Left ventricle myocardium inferior (tissue), 1 donor: Measurements from ENCODE around the gene C12orf56. TPM values are rescaled to one million over a fixed set of nuclear protein-coding genes. Genes with fewer than 3 reads are reported as not detected.
A peak's percentile ranks its signal among the peaks of the same experiment; 100 is the strongest.

Experiments used
- DNase-seq: peaks from one replicate; pipeline ENCODE4 v3.0.0-alpha.2; 2020
- H3K27ac ChIP-seq: fragments of 200-600 bp; replicated peaks from 2 replicates; pipeline ENCODE4 v1.8.0; 2021
- H3K27me3 ChIP-seq: fragments of 200-600 bp; 2 replicates; pipeline ENCODE4 v1.8.0; 2021; ENCODE audit warnings: low read depth
- H3K36me3 ChIP-seq: fragments of 200-600 bp; 2 replicates; pipeline ENCODE4 v1.8.0; 2021
- H3K4me1 ChIP-seq: fragments of 200-600 bp; 2 replicates; pipeline ENCODE4 v1.8.0; 2021
- H3K4me3 ChIP-seq: fragments of 200-600 bp; 2 replicates; pipeline ENCODE4 v1.8.0; 2021; ENCODE audit warnings: mild to moderate bottlenecking, moderate library complexity
- H3K9me3 ChIP-seq: fragments of 200-600 bp; replicated peaks from 2 replicates; pipeline ENCODE4 v1.8.0; 2021
- CTCF ChIP-seq: fragments of 200-600 bp; IDR thresholded peaks from 2 replicates; pipeline ENCODE4 v1.8.0; 2021; ENCODE audit warnings: antibody characterized with exemption, mild to moderate bottlenecking, borderline replicate concordance
- intact Hi-C: fragments of 100-400 bp; cut with micrococcal nuclease; formaldehyde crosslinking; loops from one replicate; pipeline ENCODE4 v1.11.0; 2022
- total RNA-seq: library from RNA; stranded (reverse); fragmentation: NEBNext Ultra II Directional; extraction: Animal tissue kit (Norgen Biotek cat#: 25700); gene quantifications from one replicate; pipeline ENCODE4 v1.2.1, GENCODE V29; 2021
- donor health status: DM: no; HTN: yes; CAD: no; lungs with severe emphysema.

C12orf56 gene
- total RNA-seq, 1 donor from 2014 or later, result not detected

GRCh38 chr12:64225626-64226025 lies 164.9 kb downstream of the C12orf56 start:
- DNase-seq, result no peak
- H3K4me3 ChIP-seq, result no peak overlapping the region
- no peak for TF ChIP-seq CTCF
- H3K4me1 ChIP-seq, result peaks cover 19% of the 10 kb centered on the region
- H3K27me3 ChIP-seq, result no peaks in the 10 kb centered on the region
- H3K36me3 ChIP-seq, result no peaks in the 10 kb centered on the region
- intact Hi-C loops, result no loop called here
- no peak overlapping the region for H3K27ac ChIP-seq
- H3K9me3 ChIP-seq, result no peaks in the 10 kb centered on the region

GRCh38 chr12:64222009-64222765 lies 168.4 kb downstream of the C12orf56 start, which contains the start of gene KICS2:
TSS of gene KICS2 (minus strand) at chr12:64222296. CDS start at chr12:64222237, 59 bp downstream.
- peak within 1 kb of the TSS; percentile 94 for H3K27ac ChIP-seq
- intact Hi-C loops, result no loop called here
- H3K4me1 ChIP-seq, result peaks cover 19% of the 10 kb centered on the region
- DNase-seq, result peak; percentile 93
- H3K36me3 ChIP-seq, result no peaks in the 10 kb centered on the region
- H3K27me3 ChIP-seq, result no peaks in the 10 kb centered on the region
- peak within 1 kb of the TSS; percentile 95 for H3K4me3 ChIP-seq
- no peaks in the 10 kb centered on the region for H3K9me3 ChIP-seq
- TF ChIP-seq CTCF, result peak; percentile 9

- TF ChIP-seq CTCF, result no peak
- peak; percentile 87 for DNase-seq
- H3K9me3 ChIP-seq, result no peaks in the 10 kb centered on the region
- intact Hi-C loops, result no loop called here
- peak overlapping the region; percentile 94 for H3K27ac ChIP-seq
- H3K4me1 ChIP-seq, result peaks cover 19% of the 10 kb centered on the region
- no peaks in the 10 kb centered on the region for H3K27me3 ChIP-seq
- peak overlapping the region; percentile 95 for H3K4me3 ChIP-seq
- H3K36me3 ChIP-seq, result no peaks in the 10 kb centered on the region
Observed at GRCh38 chr12:64221651-64222008, 168.9 kb downstream of the C12orf56 start.

GRCh38 chr12:64220046-64220445 lies 170.5 kb downstream of the C12orf56 start:
- intact Hi-C loops, result no loop called here
- peaks cover 5% of the 10 kb centered on the region for H3K36me3 ChIP-seq
- no peak overlapping the region for H3K27ac ChIP-seq
- H3K9me3 ChIP-seq, result no peaks in the 10 kb centered on the region
- no peak for DNase-seq
- H3K4me1 ChIP-seq, result peaks cover 19% of the 10 kb centered on the region
- TF ChIP-seq CTCF, result no peak
- H3K4me3 ChIP-seq, result no peak overlapping the region
- H3K27me3 ChIP-seq, result no peaks in the 10 kb centered on the region

- Histone ChIP-seq H3K4me3 (no peak overlapping the region), H3K27ac (no peak overlapping the region), H3K27me3 (no peaks in the 10 kb centered on the region), H3K9me3 (no peaks in the 10 kb centered on the region), H3K36me3 (peaks cover 13% of the 10 kb centered on the region), H3K4me1 (peaks cover 19% of the 10 kb centered on the region)
- no peak for DNase-seq
- no peak for TF ChIP-seq CTCF
- intact Hi-C loops, result no loop called here
Observed at GRCh38 chr12:64219145-64219544, 171.4 kb downstream of the C12orf56 start.
